ENCODE results near the gene NAGK.

NAGK gene

GRCh38 chr2:71108091-71108490 lies 39.6 kb downstream of the NAGK start:
- TF ChIP-seq, protein P1, sequence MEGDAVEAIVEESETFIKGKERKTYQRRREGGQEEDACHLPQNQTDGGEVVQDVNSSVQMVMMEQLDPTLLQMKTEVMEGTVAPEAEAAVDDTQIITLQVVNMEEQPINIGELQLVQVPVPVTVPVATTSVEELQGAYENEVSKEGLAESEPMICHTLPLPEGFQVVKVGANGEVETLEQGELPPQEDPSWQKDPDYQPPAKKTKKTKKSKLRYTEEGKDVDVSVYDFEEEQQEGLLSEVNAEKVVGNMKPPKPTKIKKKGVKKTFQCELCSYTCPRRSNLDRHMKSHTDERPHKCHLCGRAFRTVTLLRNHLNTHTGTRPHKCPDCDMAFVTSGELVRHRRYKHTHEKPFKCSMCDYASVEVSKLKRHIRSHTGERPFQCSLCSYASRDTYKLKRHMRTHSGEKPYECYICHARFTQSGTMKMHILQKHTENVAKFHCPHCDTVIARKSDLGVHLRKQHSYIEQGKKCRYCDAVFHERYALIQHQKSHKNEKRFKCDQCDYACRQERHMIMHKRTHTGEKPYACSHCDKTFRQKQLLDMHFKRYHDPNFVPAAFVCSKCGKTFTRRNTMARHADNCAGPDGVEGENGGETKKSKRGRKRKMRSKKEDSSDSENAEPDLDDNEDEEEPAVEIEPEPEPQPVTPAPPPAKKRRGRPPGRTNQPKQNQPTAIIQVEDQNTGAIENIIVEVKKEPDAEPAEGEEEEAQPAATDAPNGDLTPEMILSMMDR (conservative IDR thresholded peaks at IDR 0.05; ENCODE audit: low read length): no peak
- no peak for TF ChIP-seq EZH2phosphoT487 (IDR thresholded peaks at IDR 0.05; ENCODE audit: borderline replicate concordance)

GRCh38 chr2:71113843-71114242 lies 45.4 kb downstream of the NAGK start:
- no peak overlapping the region for H2AFZ ChIP-seq (ENCODE audit: low read length)
- H4K20me1 ChIP-seq (ENCODE audit: insufficient read depth, low read length, poor library complexity, severe bottlenecking): no peaks in the 10 kb centered on the region
- no peak overlapping the region for H3K4me3 ChIP-seq (ENCODE audit: low read length, poor library complexity, severe bottlenecking)
- H3K27me3 ChIP-seq (ENCODE audit: insufficient read depth, low read length, poor library complexity, severe bottlenecking): no peaks in the 10 kb centered on the region
- no peaks in the 10 kb centered on the region for H3K9me3 ChIP-seq (ENCODE audit: insufficient read depth, low read depth, low read length)
- H3K9me2 ChIP-seq (replicated peaks; ENCODE audit: low read depth, low read length): no peaks in the 10 kb centered on the region
- H3F3A ChIP-seq (ENCODE audit: low read depth): no peaks in the 10 kb centered on the region
- no peak for TF ChIP-seq EZH2phosphoT487 (IDR thresholded peaks at IDR 0.05; ENCODE audit: borderline replicate concordance)
- TF ChIP-seq, protein P1 (conservative IDR thresholded peaks at IDR 0.05; ENCODE audit: low read length): no peak
- peaks cover 5% of the 10 kb centered on the region; the same call in 1 of the 2 replicates for H3K36me3 ChIP-seq (ENCODE audit: insufficient read depth, low read length)
- no peaks in the 10 kb centered on the region for H3K79me2 ChIP-seq (ENCODE audit: insufficient read depth, low read length)
- H3K4me2 ChIP-seq (ENCODE audit: low read depth, low read length, poor library complexity, severe bottlenecking): no peak overlapping the region
- H3K9ac ChIP-seq (ENCODE audit: low read depth, low read length, poor library complexity, severe bottlenecking): no peak overlapping the region
- no peaks in the 10 kb centered on the region for H3K4me1 ChIP-seq (ENCODE audit: insufficient read depth, low read length, poor library complexity, severe bottlenecking)

More at GRCh38 chr2:71108091-71108490, 39.6 kb downstream of the NAGK start:
- no peaks in the 10 kb centered on the region for H3K9me2 ChIP-seq (replicated peaks; ENCODE audit: low read depth, low read length)
- H3K9me3 ChIP-seq (ENCODE audit: insufficient read depth, low read depth, low read length): no peaks in the 10 kb centered on the region
- H3F3A ChIP-seq (ENCODE audit: low read depth): no peaks in the 10 kb centered on the region
- H3K4me1 ChIP-seq (ENCODE audit: insufficient read depth, low read length, poor library complexity, severe bottlenecking): no peaks in the 10 kb centered on the region
- no peaks in the 10 kb centered on the region for H3K27me3 ChIP-seq (ENCODE audit: insufficient read depth, low read length, poor library complexity, severe bottlenecking)
- H2AFZ ChIP-seq (ENCODE audit: low read length): no peak overlapping the region
- H3K4me2 ChIP-seq (ENCODE audit: low read depth, low read length, poor library complexity, severe bottlenecking): no peak overlapping the region
- no peaks in the 10 kb centered on the region for H3K79me2 ChIP-seq (ENCODE audit: insufficient read depth, low read length)
- no peaks in the 10 kb centered on the region for H4K20me1 ChIP-seq (ENCODE audit: insufficient read depth, low read length, poor library complexity, severe bottlenecking)
- peaks cover 5% of the 10 kb centered on the region; the same call in 1 of the 2 replicates for H3K36me3 ChIP-seq (ENCODE audit: insufficient read depth, low read length)
- no peak overlapping the region for H3K9ac ChIP-seq (ENCODE audit: low read depth, low read length, poor library complexity, severe bottlenecking)
- H3K4me3 ChIP-seq (ENCODE audit: low read length, poor library complexity, severe bottlenecking): no peak overlapping the region

GRCh38 chr2:71117063-71117462 lies 48.6 kb downstream of the NAGK start:
- H3K36me3 ChIP-seq (ENCODE audit: insufficient read depth, low read length): no peaks in the 10 kb centered on the region
- no peaks in the 10 kb centered on the region for H3K9me2 ChIP-seq (replicated peaks; ENCODE audit: low read depth, low read length)
- no peaks in the 10 kb centered on the region for H3K4me1 ChIP-seq (ENCODE audit: insufficient read depth, low read length, poor library complexity, severe bottlenecking)

More at GRCh38 chr2:71117063-71117462, 48.6 kb downstream of the NAGK start:
- no peak for TF ChIP-seq EZH2phosphoT487 (IDR thresholded peaks at IDR 0.05; ENCODE audit: borderline replicate concordance)
- TF ChIP-seq, protein P1 (conservative IDR thresholded peaks at IDR 0.05; ENCODE audit: low read length): no peak
- H3K9me3 ChIP-seq (ENCODE audit: insufficient read depth, low read depth, low read length): no peaks in the 10 kb centered on the region
- H4K20me1 ChIP-seq (ENCODE audit: insufficient read depth, low read length, poor library complexity, severe bottlenecking): no peaks in the 10 kb centered on the region
- H2AFZ ChIP-seq (ENCODE audit: low read length): no peak overlapping the region
- no peak overlapping the region for H3K4me3 ChIP-seq (ENCODE audit: low read length, poor library complexity, severe bottlenecking)
- H3K79me2 ChIP-seq (ENCODE audit: insufficient read depth, low read length): no peaks in the 10 kb centered on the region
- H3F3A ChIP-seq (ENCODE audit: low read depth): no peaks in the 10 kb centered on the region
- H3K27me3 ChIP-seq (ENCODE audit: insufficient read depth, low read length, poor library complexity, severe bottlenecking): no peaks in the 10 kb centered on the region
- H3K9ac ChIP-seq (ENCODE audit: low read depth, low read length, poor library complexity, severe bottlenecking): no peak overlapping the region
- H3K4me2 ChIP-seq (ENCODE audit: low read depth, low read length, poor library complexity, severe bottlenecking): no peak overlapping the region
